Smooth muscle cell of the brain vasculature (primary cell): ENCODE data around the gene INPP5D.
"Not testable (repeated sequence)": the region's sequence is repeated elsewhere in the genome, so short reads cannot be mapped to it uniquely, and the experiment has no call there.

Experiments
- DNase-seq: peaks from one replicate; pipeline ENCODE4 v3.0.0-alpha.2; 2012; ENCODE audit warnings: low read depth, low spot score

The INPP5D gene

GRCh38 chr2:233032551-233033320 is 27.4 kb upstream of the INPP5D start, which contains the start of gene NEU2:
NEU2 (plus strand) TSS chr2:233032672; CDS start chr2:233032672, 0 bp downstream.
- no peak for DNase-seq

- no peak for DNase-seq
Observed at GRCh38 chr2:233033672-233034071, 26.5 kb upstream of the INPP5D start.

- DNase-seq = no peak
Observed at GRCh38 chr2:233034091-233034882, 25.9 kb upstream of the INPP5D start.

DNA sequence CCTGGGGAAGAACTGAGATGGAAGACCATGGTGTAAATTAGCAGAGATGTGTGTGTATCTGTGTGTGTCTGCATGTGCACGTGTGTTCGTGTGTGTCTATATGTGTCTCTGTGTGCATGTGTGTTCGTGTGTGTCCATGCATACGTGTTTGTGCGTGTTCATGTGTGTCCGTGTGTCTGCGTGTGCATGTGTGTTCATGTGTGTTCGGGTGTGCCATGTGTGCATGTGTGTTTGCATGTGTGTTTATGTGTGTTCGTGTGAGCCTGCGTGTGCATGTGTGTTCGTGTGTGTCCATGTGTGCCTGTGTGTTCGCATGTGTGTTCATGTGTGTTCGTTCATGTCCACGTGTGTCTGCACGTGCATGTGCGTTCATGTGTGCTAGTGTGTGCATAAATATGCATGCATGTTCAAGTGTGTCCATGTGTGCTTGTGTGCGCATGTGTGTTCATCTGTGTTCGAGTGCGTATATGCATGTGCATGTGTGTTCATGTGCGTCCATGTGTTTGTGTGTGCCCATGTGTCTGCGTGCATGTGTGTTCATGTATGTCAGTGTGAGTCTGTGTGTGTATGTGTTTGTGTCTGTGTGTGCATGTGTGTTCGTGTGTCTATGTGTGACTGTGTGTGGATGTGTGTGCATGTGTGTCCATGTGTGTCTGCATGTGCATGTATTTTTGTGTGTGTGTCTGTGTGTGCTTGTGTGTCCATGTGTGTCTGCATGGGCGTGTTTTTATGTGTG is 24.5 kb upstream of the INPP5D start:
- no peak for DNase-seq

GRCh38 chr2:233036162-233036838 is 23.8 kb upstream of the INPP5D start:
- DNase-seq = no peak

GRCh38 chr2:233037078-233037477 is 23.1 kb upstream of the INPP5D start:
- no peak for DNase-seq

- DNase-seq = no peak
Observed at GRCh38 chr2:233039212-233039845, 20.8 kb upstream of the INPP5D start.

DNA sequence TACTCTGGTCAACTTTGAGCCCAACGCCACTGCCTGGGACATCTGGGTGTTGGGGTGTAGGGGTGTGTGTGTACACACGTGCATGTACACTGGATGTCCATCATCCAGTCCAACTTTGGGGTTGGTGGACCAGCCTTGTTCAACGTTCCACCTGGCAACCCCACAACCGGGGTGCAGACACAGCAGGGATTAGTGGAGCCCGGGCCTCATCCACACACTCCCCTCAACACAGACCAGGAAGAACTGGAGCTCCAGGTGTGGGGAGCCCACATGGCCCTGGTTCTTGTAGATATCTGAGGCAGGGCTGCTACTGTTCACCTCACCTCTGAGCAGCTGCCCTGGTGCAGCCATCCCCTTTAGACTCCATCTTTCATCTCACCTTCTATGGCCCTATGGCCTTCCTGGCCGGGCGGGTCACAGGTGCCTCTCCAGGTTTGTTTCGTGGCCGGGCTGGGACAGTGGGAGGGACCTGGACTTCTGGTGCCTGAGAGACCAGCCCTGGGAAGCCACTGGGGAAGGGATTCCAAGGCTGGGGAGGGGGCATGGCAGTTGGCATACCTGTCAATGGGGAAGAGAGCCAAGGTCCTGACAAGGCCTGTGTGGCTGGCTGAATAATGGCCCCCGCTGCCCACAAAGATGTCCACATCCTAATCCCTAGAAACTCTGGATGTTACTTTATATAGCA is 20.2 kb upstream of the INPP5D start:
- no peak for DNase-seq

DNA sequence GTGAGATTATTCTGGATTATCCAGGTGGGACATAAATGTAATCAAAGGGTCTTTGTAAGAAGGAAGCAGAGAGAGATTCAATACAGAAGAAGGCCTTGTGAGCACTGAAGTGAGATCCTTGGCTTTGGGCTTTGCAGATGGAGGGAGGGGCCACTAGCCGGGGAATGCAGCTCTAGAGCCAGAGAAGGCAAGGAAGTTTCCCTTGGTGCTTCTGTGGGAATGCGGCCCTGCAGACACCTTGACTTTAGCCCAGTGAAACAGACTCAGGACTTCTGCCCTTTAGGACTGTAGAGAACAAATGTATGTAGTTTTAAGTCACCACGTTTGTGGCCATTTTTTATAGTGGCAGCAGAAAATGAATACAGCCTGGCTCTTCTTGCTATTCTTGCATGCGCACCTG is 19.6 kb upstream of the INPP5D start:
- no peak for DNase-seq

GRCh38 chr2:233041722-233042323 is 18.3 kb upstream of the INPP5D start:
- no peak for DNase-seq

DNA sequence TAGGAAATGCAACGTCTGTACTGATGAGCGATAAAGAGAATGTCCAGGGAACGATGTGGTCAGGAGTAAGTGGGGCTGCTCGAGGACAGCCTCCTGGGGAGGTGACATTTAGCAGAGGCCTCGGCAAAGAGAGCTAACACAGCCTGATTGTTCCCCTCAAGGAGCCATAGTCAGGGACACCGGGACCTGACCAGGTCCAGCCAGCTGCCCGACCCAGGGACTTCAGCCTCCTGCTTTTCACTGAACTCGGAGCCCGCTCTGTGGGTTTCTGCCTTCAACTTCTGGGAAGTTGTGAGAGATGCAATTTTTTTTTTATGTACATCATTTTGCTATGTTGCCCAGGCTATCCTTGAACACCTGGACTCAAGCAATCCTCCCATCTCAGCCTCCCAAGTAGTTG is 17.6 kb upstream of the INPP5D start:
- no peak for DNase-seq

DNA sequence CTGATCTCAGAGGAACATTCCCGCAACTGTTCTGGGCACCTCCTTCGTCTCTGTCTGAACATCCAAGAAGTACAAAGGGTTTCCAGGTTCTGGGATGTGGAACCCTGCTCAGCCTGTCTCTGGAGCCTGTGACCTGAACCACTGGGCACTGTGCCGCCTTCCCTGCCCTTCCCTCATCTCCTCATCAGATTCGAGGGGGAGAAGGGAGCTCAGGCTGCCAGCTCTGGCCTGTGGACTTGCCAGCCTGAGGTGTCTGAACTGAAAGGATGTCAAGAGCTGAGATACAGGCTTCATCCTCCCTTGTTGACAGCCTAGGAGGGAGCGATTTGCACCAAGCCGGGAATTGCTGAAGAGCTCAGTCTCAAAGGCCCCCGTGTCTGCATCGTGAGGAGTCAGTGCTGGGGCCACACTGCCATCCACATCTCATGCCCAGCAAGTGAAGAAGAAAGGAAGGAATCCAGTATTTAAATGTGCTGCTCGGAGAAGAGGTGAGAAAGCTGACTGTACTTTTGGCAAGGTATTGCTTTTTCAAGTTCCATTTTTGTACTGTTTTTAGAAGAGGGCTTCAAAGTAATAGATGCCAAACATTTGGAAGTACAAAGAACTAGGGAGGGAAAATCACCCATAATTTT is 15.1 kb upstream of the INPP5D start:
- no peak for DNase-seq

GRCh38 chr2:233047206-233047605 is 12.9 kb upstream of the INPP5D start:
- DNase-seq = no peak

- no peak for DNase-seq
Observed at GRCh38 chr2:233047667-233048066, 12.5 kb upstream of the INPP5D start.

DNA sequence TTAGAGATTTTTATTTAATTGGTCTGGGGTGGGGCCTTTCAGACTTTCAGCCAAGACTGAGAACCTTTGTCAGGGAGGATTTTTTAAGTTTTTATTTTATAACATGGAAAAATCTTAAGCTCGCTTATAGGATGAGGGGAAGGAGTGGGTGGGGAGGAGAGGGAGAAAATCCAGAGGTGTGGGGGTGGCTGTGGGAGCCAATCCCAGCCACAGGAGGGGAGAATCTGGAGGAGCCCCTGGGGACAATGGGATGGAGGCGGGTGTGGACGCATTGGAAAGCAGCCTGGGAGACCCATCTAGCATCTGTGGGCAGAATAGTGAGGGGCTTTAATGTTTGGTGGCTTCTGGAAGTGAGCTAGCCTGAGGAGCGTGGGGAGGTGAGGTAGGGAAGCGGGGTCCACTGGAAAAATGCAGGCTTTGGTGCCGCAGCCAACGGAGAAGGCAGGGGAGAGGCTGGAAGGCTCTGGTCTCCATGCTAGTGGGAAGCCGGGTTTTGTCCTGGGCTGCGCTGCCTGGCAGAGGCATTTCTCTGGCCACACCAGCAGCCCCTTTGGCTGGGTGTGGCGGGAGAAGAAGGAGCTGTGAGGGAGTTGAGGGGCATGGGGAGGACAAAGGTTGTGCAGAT is 11.5 kb upstream of the INPP5D start:
- no peak for DNase-seq

- no peak for DNase-seq
Observed at GRCh38 chr2:233049194-233049761, 10.9 kb upstream of the INPP5D start.

GRCh38 chr2:233051241-233052149 is 8.6 kb upstream of the INPP5D start:
- no peak for DNase-seq

DNA sequence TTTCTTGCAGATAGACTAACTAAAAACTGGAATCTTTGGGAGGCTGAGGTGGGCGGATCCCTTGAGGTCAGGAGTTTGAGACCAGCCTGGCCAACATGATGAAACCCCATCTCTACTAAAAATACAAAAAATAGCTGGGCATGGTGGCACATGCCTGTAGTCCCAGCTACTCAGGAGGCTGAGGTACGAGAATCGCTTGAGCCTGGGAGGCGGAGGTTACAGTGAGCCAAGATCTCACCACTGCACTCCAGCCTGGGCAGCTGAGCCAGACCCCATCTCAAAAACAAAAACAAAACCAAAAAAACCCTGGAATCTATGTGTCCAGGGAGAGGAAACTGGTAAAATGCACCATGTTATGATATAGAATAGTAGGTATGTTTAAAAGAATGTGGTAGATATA is 7.6 kb upstream of the INPP5D start:
- DNase-seq = not testable (repeated sequence)
